Left lung (tissue), 10 donors: Measurements from ENCODE around the gene PKD1. TPM values are rescaled to one million over a fixed set of nuclear protein-coding genes. Genes with fewer than 3 reads are reported as not detected.

ENCODE experiments used
- ATAC-seq: fragments of 200-7000 bp; cut with Tn5 transposase; one replicate; pipeline ENCODE4 v1.9.1; 2020; ENCODE audit warnings: moderate library complexity
- DNase-seq, 4 donors: peaks; one replicate each; pipeline ENCODE4 v3.0.0-alpha.2; 2013 to 2020
- H3K27ac ChIP-seq, 2 donors: fragments of 200-600 bp; sonication (generic) in 1 of 2; one replicate each; pipeline versions ENCODE4 v1.5.0 to v1.8.0; 2020 to 2021
- H3K27me3 ChIP-seq, 2 donors: fragments of 200-600 bp; sonication (generic) in 1 of 2; one replicate each; pipeline versions ENCODE4 v1.5.0 to v1.8.0; 2020 to 2021
- H3K36me3 ChIP-seq, 2 donors: fragments of 200-600 bp; sonication (generic) in 1 of 2; one replicate each; pipeline versions ENCODE4 v1.5.0 to v1.8.0; 2020 to 2021
- H3K4me1 ChIP-seq, 2 donors: fragments of 200-600 bp; one replicate each; pipeline ENCODE4 v1.8.0; 2021
- H3K4me3 ChIP-seq, 2 donors: fragments of 200-600 bp; sonication (generic) in 1 of 2; one replicate each; pipeline versions ENCODE4 v1.5.0 to v1.8.0; 2020 to 2021; ENCODE audit warnings: mild to moderate bottlenecking in 1 of 2
- H3K9me3 ChIP-seq, 2 donors: fragments of 200-600 bp; sonication (generic) in 1 of 2; one replicate each; pipeline versions ENCODE4 v1.5.0 to v1.8.0; 2020 to 2021
- intact Hi-C, 2 donors: fragments of 100-400 bp; cut with DNase I; formaldehyde crosslinking; loops; one replicate each; pipeline versions ENCODE4 v1.11.2 to v1.14.2; 2022
- polyA plus RNA-seq, 6 donors: library from polyadenylated mRNA; unstranded; fragments of 120-200 nt; gene quantifications; one replicate each; pipeline ENCODE4 v1.2.1, GENCODE V29; 2013; ENCODE audit not compliant: insufficient read length in 6 of 6
- total RNA-seq, 2 donors: library from RNA; stranded (reverse); fragmentation: NEBNext Ultra II Directional; extraction: Animal tissue kit (Norgen Biotek cat#: 25700); gene quantifications; one replicate each; pipeline ENCODE4 v1.2.1, GENCODE V29; 2021
- TF ChIP-seq, protein P1 (sequence below), 2 donors: fragments of 200-600 bp; sonication (generic) in 1 of 2; IDR thresholded peaks; one replicate each; pipeline versions ENCODE4 v1.5.0 to v1.8.0; 2021; ENCODE audit warnings: antibody characterized with exemption in 2 of 2
- donor health status: DM: no; HTN: yes; CAD: no.
- donor health status: DM: no; HTN: no; CAD: no.

PKD1 gene
- total and polyA plus RNA-seq, 8 donors, result 63.2 to 165 (median 101) TPM

DNA sequence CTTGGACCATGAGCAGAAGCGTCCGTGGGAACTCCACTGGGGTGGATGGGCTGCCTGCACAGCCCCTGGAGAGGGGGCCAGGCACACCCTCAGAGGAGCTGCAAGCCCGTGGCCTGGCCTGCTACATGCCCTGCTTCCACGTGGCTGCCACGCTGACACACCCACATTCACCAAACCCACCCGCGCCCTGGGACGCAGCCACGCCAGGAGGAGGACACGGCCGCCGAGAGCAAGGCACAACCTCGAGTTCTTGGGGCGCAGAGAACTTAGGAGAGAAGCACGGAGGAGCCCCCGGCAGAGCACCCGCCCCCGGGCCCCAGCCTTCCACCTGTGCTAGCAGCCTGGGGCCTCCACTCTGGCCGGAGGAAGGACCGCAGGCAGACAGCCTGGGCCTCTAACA, 41.9 kb upstream of the PKD1 start:
- H3K4me3 ChIP-seq, result no peak overlapping the region
- H3K9me3 ChIP-seq, result peaks cover 0 to 3% of the 10 kb centered on the region in 2 donors
- no peak overlapping the region for H3K27ac ChIP-seq
- intact Hi-C loops, result no loop called here
- no peaks in the 10 kb centered on the region for H3K4me1 ChIP-seq
- DNase-seq (no peak), ATAC-seq (no peak)
- H3K27me3 ChIP-seq, result no peaks in the 10 kb centered on the region
- H3K36me3 ChIP-seq, result peaks cover 0 to 61% of the 10 kb centered on the region in 2 donors
- TF ChIP-seq, protein P1, sequence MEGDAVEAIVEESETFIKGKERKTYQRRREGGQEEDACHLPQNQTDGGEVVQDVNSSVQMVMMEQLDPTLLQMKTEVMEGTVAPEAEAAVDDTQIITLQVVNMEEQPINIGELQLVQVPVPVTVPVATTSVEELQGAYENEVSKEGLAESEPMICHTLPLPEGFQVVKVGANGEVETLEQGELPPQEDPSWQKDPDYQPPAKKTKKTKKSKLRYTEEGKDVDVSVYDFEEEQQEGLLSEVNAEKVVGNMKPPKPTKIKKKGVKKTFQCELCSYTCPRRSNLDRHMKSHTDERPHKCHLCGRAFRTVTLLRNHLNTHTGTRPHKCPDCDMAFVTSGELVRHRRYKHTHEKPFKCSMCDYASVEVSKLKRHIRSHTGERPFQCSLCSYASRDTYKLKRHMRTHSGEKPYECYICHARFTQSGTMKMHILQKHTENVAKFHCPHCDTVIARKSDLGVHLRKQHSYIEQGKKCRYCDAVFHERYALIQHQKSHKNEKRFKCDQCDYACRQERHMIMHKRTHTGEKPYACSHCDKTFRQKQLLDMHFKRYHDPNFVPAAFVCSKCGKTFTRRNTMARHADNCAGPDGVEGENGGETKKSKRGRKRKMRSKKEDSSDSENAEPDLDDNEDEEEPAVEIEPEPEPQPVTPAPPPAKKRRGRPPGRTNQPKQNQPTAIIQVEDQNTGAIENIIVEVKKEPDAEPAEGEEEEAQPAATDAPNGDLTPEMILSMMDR (IDR thresholded peaks at IDR 0.05), result no peak

DNA sequence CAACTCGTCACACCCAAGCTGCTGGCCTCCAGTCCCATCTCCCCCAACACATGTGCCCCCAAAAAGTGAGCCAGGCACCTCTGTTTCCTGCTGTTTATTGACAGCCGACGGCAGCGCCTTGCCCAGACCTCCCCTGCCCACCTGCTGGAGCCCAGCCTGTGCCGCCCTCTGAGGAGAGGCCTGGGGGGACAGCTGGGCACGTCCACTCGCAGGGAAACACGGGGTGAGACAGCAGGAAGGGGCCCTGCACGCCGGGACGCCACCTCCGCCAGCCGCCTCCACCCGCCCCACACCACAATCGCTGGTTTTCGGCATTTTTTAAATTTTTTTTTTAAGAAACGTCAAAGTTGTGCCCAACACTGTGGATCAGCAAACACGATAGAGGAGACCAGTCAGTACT, 41.4 kb upstream of the PKD1 start:
- no peaks in the 10 kb centered on the region for H3K27me3 ChIP-seq

DNA sequence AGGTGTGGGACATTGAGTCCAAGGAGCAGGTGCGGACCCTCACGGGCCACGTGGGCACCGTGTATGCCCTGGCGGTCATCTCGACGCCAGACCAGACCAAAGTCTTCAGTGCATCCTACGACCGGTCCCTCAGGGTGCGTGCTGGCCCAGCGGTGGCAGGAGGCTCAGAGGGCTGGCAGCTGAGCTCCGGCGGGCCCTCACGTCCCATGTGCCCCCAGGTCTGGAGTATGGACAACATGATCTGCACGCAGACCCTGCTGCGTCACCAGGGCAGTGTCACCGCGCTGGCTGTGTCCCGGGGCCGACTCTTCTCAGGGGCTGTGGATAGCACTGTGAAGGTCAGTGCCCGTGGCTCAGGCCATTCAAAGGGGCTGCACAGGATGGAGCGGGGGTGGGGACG, 40.3 kb upstream of the PKD1 start:
- TF ChIP-seq, protein P1 (IDR thresholded peaks at IDR 0.05), result no peak
- ATAC-seq (no peak), DNase-seq (no peak)
- Histone ChIP-seq H3K36me3 (peaks cover 0 to 76% of the 10 kb centered on the region in 2 donors), H3K27ac (no peak overlapping the region), H3K27me3 (no peaks in the 10 kb centered on the region), H3K9me3 (peaks cover 0 to 3% of the 10 kb centered on the region in 2 donors), H3K4me3 (no peak overlapping the region), H3K4me1 (no peaks in the 10 kb centered on the region)
- intact Hi-C loops, result no loop called here

More for the DNA sequence above, 41.4 kb upstream of the PKD1 start:
- no peak overlapping the region for H3K27ac ChIP-seq
- TF ChIP-seq, protein P1 (IDR thresholded peaks at IDR 0.05), result no peak
- ATAC-seq (no peak), DNase-seq (no peak)
- H3K4me3 ChIP-seq, result no peak overlapping the region
- H3K36me3 ChIP-seq, result peaks cover 0 to 65% of the 10 kb centered on the region in 2 donors
- intact Hi-C loops, result no loop called here
- no peaks in the 10 kb centered on the region for H3K4me1 ChIP-seq
- peaks cover 0 to 3% of the 10 kb centered on the region in 2 donors for H3K9me3 ChIP-seq

DNA sequence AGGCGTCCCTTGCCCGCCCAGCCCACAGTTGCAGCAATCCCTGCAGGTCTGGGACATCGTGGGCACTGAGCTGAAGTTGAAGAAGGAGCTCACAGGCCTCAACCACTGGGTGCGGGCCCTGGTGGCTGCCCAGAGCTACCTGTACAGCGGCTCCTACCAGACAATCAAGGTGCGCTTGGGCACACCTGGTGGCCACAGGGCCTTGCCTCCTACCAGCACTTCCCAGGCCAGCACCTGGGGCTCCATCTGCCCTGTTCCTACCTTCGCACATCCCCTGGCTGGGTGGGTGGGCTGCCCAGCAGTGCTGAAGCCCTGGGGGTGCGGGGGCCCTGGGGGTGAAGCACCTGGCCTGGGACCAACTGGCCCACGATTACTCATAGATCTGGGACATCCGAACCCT, 39.8 kb upstream of the PKD1 start:
- TF ChIP-seq, protein P1 (IDR thresholded peaks at IDR 0.05), result no peak

DNA sequence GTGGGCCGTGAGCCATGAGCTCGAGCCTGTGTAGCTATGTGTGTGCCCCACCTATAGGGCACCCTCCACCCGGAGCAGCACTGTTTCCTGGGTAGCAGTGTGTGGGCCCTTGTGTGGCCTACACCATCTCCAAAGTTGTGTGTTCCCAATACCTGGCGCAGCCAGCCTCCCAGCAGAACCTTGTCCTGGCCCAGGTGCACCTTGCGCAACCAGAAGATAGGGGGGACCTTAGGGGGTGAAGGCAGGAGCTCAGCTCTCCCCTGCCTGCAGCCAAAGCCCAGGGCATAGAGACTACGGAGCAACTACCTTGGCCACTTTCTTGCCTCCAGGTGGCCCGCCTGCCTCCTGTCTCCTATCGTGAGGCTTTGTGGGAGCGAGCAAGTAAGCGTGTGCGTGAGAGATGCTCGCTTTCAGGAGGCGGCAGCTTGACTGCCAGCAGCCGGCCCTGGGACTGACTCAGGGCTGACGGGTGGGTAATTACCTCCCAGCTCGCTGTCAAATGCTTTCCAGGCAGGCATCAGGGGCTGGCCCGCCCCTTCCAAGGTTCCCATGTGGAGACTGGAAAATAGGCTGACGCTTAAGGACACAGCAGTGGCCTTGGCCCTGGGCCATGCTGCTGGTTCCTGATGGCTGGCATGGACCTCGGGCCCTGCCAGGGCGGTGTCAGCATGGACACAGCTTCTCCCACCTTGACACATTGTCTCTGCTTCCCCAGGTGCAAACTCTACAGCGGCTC, 38.9 kb upstream of the PKD1 start:
- ATAC-seq (no peak), DNase-seq (no peak)
- H3K27ac ChIP-seq, result no peak overlapping the region
- H3K36me3 ChIP-seq, result peaks cover 0 to 91% of the 10 kb centered on the region in 2 donors
- H3K4me3 ChIP-seq, result no peak overlapping the region
- intact Hi-C loops, result no loop called here
- peaks cover 0 to 3% of the 10 kb centered on the region in 2 donors for H3K9me3 ChIP-seq
- H3K4me1 ChIP-seq, result no peaks in the 10 kb centered on the region
- no peaks in the 10 kb centered on the region for H3K27me3 ChIP-seq
- TF ChIP-seq, protein P1 (IDR thresholded peaks at IDR 0.05), result no peak

More for the DNA sequence above, 39.8 kb upstream of the PKD1 start:
- DNase-seq (no peak), ATAC-seq (no peak)
- no peak overlapping the region for H3K27ac ChIP-seq
- peaks cover 0 to 3% of the 10 kb centered on the region in 2 donors for H3K9me3 ChIP-seq
- H3K4me3 ChIP-seq, result no peak overlapping the region
- H3K36me3 ChIP-seq, result peaks cover 0 to 82% of the 10 kb centered on the region in 2 donors
- intact Hi-C loops, result no loop called here
- no peaks in the 10 kb centered on the region for H3K27me3 ChIP-seq
- H3K4me1 ChIP-seq, result no peaks in the 10 kb centered on the region
